Liver (tissue), 9 donors: Measurements from ENCODE around the gene SIRT2. TPM values are rescaled to one million over a fixed set of nuclear protein-coding genes. Genes with fewer than 3 reads are reported as not detected.

Source experiments
- DNase-seq: peaks from one replicate; pipeline ENCODE4 v3.0.0-alpha.2; 2017; ENCODE audit warnings: low spot score
- H3K27ac ChIP-seq, 2 donors: one replicate each; pipeline ENCODE4 v1.7.0; 2013; ENCODE audit warnings: inconsistent platforms in 2 of 2, low read length in 2 of 2, control low read depth in 1 of 2, low read depth in 1 of 2, mild to moderate bottlenecking in 1 of 2
- H3K27me3 ChIP-seq, 4 donors: one replicate each; pipeline versions ENCODE4 v1.6.1 to v1.7.0; 2013; ENCODE audit warnings: low read length in 3 of 4, inconsistent platforms in 1 of 4, mild to moderate bottlenecking in 1 of 4, moderate library complexity in 1 of 4; ENCODE audit not compliant: control insufficient read depth in 4 of 4, insufficient read depth in 4 of 4
- H3K36me3 ChIP-seq, 4 donors: one replicate each; pipeline versions ENCODE4 v1.6.1 to v1.7.0; 2013; ENCODE audit warnings: low read length in 3 of 4, mild to moderate bottlenecking in 3 of 4, low read depth in 1 of 4, moderate library complexity in 1 of 4; ENCODE audit not compliant: control insufficient read depth in 4 of 4, insufficient read depth in 3 of 4
- H3K4me1 ChIP-seq, 4 donors: one replicate each; pipeline versions ENCODE4 v1.6.1 to v1.7.0; 2013; ENCODE audit warnings: low read length in 3 of 4, mild to moderate bottlenecking in 3 of 4, moderate library complexity in 1 of 4; ENCODE audit not compliant: control insufficient read depth in 4 of 4, insufficient read depth in 4 of 4
- H3K4me3 ChIP-seq, 3 donors: one replicate each; pipeline versions ENCODE4 v1.6.1 to v1.7.0; 2013; ENCODE audit warnings: low read length in 3 of 3, control low read depth in 1 of 3, low read depth in 1 of 3, mild to moderate bottlenecking in 1 of 3
- H3K9ac ChIP-seq, 2 donors: one replicate each; pipeline ENCODE4 v1.7.0; 2013; ENCODE audit warnings: low read length in 2 of 2, mild to moderate bottlenecking in 2 of 2, moderate library complexity in 2 of 2, control low read depth in 1 of 2, low read depth in 1 of 2
- H3K9me3 ChIP-seq, 4 donors: one replicate each; pipeline versions ENCODE4 v1.6.1 to v1.7.0; 2013; ENCODE audit warnings: low read length in 3 of 4; ENCODE audit not compliant: control insufficient read depth in 4 of 4
- EGR1 ChIP-seq, 2 donors: IDR thresholded peaks; 2 replicates each; pipeline ENCODE4 v1.6.1; 2016 to 2018; ENCODE audit warnings: antibody characterized with exemption in 2 of 2, low read depth in 2 of 2
- FOXA1 ChIP-seq: IDR thresholded peaks from 2 replicates; pipeline ENCODE4 v1.6.1; 2016; ENCODE audit warnings: antibody characterized with exemption
- FOXA2 ChIP-seq: IDR thresholded peaks from 2 replicates; pipeline ENCODE4 v1.6.1; 2016; ENCODE audit warnings: antibody characterized with exemption
- GABPA ChIP-seq, 2 donors: IDR thresholded peaks in 1 of 2; conservative IDR thresholded peaks in 1 of 2; 2 replicates each; pipeline ENCODE4 v1.6.1; 2016; ENCODE audit warnings: antibody characterized with exemption in 2 of 2, mild to moderate bottlenecking in 1 of 2, moderate library complexity in 1 of 2
- HNF4A ChIP-seq, 2 donors: conservative IDR thresholded peaks; 2 replicates each; pipeline ENCODE4 v1.6.1; 2016; ENCODE audit warnings: antibody characterized with exemption in 2 of 2, mild to moderate bottlenecking in 2 of 2
- HNF4G ChIP-seq: IDR thresholded peaks from 2 replicates; pipeline ENCODE4 v1.6.1; 2016; ENCODE audit warnings: antibody characterized with exemption
- JUND ChIP-seq, 2 donors: IDR thresholded peaks; 2 replicates each; pipeline ENCODE4 v1.6.1; 2016; ENCODE audit warnings: antibody characterized with exemption in 2 of 2
- NR2F2 ChIP-seq: IDR thresholded peaks from 2 replicates; pipeline ENCODE4 v1.6.1; 2016; ENCODE audit warnings: antibody characterized with exemption
- RAD21 ChIP-seq, 2 donors: IDR thresholded peaks; 2 replicates each; pipeline ENCODE4 v1.6.1; 2016; ENCODE audit warnings: antibody characterized with exemption in 2 of 2, mild to moderate bottlenecking in 2 of 2
- RXRA ChIP-seq, 2 donors: IDR thresholded peaks; 2 replicates each; pipeline ENCODE4 v1.6.1; 2017 to 2018; ENCODE audit warnings: antibody characterized with exemption in 2 of 2, mild to moderate bottlenecking in 1 of 2
- SP1 ChIP-seq: IDR thresholded peaks from 2 replicates; pipeline ENCODE4 v1.6.1; 2018; ENCODE audit warnings: antibody characterized with exemption, mild to moderate bottlenecking
- TAF1 ChIP-seq: conservative IDR thresholded peaks from 2 replicates; pipeline ENCODE4 v1.6.1; 2016; ENCODE audit warnings: antibody characterized with exemption, mild to moderate bottlenecking
- YY1 ChIP-seq: IDR thresholded peaks from 2 replicates; pipeline ENCODE4 v1.6.1; 2016; ENCODE audit warnings: antibody characterized with exemption, mild to moderate bottlenecking
- WGBS: extraction: QIAGEN DNeasy Blood & Tissue Kit; methylation state at CpG from one replicate; pipeline ENCODE4 v1.1.7; 2013; 5-methylcytosine and 5-hydroxymethylcytosine counted together
- polyA plus RNA-seq, 2 donors: library from polyadenylated mRNA; stranded (reverse) in 1 of 2; unstranded in 1 of 2; fragments of 200-250 nt in 1 of 2; fragments of >200 nt in 1 of 2; fragmentation: Nextera tagmentation in 1 of 2; extraction: Ambion mirVana in 1 of 2; gene quantifications; one replicate each; pipeline versions ENCODE4 v1.2.1 to v1.2.3, GENCODE V29; 2013 to 2015
- total RNA-seq, 2 donors: library from RNA; depleted of rRNA; stranded (reverse); fragments of >200 nt; gene quantifications; one replicate each; pipeline ENCODE4 v1.2.3, GENCODE V29; 2014
- TF ChIP-seq, protein P1 (sequence below): fragments of 150-350 bp; IDR thresholded peaks from 2 replicates; pipeline ENCODE4 v1.5.1; 2017; ENCODE audit warnings: improper control_type of control experiment, low read depth, low read length; ENCODE audit not compliant: missing input control
- TF ChIP-seq, protein P2 (sequence below): IDR thresholded peaks from 2 replicates; pipeline ENCODE4 v1.6.1; 2016; ENCODE audit warnings: antibody characterized with exemption
- TF ChIP-seq, protein P3 (sequence below): IDR thresholded peaks from 2 replicates; pipeline ENCODE4 v1.6.1; 2016; ENCODE audit warnings: antibody characterized with exemption
- TF ChIP-seq, protein P4 (sequence below): IDR thresholded peaks from 2 replicates; pipeline ENCODE4 v1.6.1; 2016; ENCODE audit warnings: antibody characterized with exemption, mild to moderate bottlenecking
- TF ChIP-seq, protein P5 (sequence below): IDR thresholded peaks from 2 replicates; pipeline ENCODE4 v1.6.1; 2016; ENCODE audit warnings: antibody characterized with exemption
- donor health status: healthy.
- donor health status: healthy.
- donor health status: healthy.
- donor health status: healthy.
- donor health status: healthy.

Gene SIRT2
- total and polyA plus RNA-seq, 4 donors, result 21.8 to 42.2 (median 26.9) TPM

DNA sequence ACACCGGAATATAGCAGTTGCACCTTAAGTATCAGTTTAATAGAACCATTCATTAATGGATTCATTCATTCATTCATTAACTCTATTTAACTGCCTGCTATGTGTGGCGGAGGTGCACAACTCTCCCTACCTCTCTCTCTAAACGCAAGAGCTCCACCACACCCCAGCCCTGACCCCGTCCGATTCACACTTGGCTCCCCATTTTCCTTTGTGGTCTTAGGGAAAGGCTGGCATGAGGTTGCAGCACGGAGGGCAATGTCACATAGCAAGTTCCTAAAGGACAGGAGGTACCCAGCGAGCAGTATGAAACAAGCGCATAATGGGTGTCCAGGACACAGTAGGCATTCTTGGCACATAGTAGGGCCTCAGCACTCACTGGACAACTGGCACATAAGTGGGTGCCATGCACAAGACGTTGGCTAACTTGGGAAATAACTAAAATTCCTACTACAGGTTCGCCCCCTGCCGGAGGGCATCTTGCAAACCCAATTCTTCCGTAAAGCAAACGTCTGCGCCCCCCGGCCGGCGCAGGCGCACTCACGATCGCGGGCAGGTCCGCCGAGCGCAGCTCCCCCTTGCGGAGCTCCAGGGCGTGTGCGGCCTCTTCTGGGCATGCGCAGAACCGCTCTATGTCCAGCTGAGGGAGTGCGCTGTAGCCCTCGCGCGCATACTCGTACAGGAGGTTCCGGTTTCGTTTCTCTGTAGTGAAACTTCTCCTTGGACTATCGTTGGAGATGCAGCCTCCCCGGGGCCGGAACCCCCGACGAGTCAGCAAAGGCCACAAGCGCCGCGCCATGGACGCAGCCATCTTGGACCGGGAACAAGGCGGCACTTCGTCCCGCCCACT, 30.7 kb upstream of the SIRT2 start, which contains the start of gene SARS2:
SARS2 (minus strand) TSS at position 835 of the 847 bp plus-strand sequence; CDS start at position 808, 27 bp downstream.
- Histone ChIP-seq H3K36me3 (peaks cover 5 to 8% (median 6%) of the 10 kb centered on the region in 4 donors), H3K4me3 (peak within 1 kb of the TSS; percentile 77 to 99 (median 94)), H3K4me1 (peaks cover 7 to 25% (median 19%) of the 10 kb centered on the region in 4 donors), H3K9ac (peak within 1 kb of the TSS; percentile 48 to 99), H3K27me3 (no peaks in the 10 kb centered on the region), H3K9me3 (no peaks in the 10 kb centered on the region), H3K27ac (peak within 1 kb of the TSS; percentile 85 to 86)
- TF ChIP-seq, protein P1, sequence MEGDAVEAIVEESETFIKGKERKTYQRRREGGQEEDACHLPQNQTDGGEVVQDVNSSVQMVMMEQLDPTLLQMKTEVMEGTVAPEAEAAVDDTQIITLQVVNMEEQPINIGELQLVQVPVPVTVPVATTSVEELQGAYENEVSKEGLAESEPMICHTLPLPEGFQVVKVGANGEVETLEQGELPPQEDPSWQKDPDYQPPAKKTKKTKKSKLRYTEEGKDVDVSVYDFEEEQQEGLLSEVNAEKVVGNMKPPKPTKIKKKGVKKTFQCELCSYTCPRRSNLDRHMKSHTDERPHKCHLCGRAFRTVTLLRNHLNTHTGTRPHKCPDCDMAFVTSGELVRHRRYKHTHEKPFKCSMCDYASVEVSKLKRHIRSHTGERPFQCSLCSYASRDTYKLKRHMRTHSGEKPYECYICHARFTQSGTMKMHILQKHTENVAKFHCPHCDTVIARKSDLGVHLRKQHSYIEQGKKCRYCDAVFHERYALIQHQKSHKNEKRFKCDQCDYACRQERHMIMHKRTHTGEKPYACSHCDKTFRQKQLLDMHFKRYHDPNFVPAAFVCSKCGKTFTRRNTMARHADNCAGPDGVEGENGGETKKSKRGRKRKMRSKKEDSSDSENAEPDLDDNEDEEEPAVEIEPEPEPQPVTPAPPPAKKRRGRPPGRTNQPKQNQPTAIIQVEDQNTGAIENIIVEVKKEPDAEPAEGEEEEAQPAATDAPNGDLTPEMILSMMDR, result peak; percentile 97
- TF ChIP-seq HNF4G (no peak), SP1 (no peak), RAD21 (IDR thresholded peaks at IDR 0.05) (peak; percentile 87 to 88), RXRA (IDR thresholded peaks at IDR 0.05) (peak in 1 of 2 donors; percentile 42), EGR1 (IDR thresholded peaks at IDR 0.05; ENCODE audit: low read depth in 2 of 2) (no peak), HNF4A (conservative IDR thresholded peaks at IDR 0.05) (peak in 1 of 2 donors; percentile 34), YY1 (peak; percentile 99)
- TF ChIP-seq, protein P2, sequence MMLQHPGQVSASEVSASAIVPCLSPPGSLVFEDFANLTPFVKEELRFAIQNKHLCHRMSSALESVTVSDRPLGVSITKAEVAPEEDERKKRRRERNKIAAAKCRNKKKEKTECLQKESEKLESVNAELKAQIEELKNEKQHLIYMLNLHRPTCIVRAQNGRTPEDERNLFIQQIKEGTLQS, result no peak
- TF ChIP-seq, protein P3, sequence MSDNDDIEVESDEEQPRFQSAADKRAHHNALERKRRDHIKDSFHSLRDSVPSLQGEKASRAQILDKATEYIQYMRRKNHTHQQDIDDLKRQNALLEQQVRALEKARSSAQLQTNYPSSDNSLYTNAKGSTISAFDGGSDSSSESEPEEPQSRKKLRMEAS, result peak; percentile 29
- TF ChIP-seq, protein P4, sequence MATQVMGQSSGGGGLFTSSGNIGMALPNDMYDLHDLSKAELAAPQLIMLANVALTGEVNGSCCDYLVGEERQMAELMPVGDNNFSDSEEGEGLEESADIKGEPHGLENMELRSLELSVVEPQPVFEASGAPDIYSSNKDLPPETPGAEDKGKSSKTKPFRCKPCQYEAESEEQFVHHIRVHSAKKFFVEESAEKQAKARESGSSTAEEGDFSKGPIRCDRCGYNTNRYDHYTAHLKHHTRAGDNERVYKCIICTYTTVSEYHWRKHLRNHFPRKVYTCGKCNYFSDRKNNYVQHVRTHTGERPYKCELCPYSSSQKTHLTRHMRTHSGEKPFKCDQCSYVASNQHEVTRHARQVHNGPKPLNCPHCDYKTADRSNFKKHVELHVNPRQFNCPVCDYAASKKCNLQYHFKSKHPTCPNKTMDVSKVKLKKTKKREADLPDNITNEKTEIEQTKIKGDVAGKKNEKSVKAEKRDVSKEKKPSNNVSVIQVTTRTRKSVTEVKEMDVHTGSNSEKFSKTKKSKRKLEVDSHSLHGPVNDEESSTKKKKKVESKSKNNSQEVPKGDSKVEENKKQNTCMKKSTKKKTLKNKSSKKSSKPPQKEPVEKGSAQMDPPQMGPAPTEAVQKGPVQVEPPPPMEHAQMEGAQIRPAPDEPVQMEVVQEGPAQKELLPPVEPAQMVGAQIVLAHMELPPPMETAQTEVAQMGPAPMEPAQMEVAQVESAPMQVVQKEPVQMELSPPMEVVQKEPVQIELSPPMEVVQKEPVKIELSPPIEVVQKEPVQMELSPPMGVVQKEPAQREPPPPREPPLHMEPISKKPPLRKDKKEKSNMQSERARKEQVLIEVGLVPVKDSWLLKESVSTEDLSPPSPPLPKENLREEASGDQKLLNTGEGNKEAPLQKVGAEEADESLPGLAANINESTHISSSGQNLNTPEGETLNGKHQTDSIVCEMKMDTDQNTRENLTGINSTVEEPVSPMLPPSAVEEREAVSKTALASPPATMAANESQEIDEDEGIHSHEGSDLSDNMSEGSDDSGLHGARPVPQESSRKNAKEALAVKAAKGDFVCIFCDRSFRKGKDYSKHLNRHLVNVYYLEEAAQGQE, result peak; percentile 18
- 3% methylated on average over 49 of the region's 49 CpGs for WGBS
- DNase-seq, result no peak

DNA sequence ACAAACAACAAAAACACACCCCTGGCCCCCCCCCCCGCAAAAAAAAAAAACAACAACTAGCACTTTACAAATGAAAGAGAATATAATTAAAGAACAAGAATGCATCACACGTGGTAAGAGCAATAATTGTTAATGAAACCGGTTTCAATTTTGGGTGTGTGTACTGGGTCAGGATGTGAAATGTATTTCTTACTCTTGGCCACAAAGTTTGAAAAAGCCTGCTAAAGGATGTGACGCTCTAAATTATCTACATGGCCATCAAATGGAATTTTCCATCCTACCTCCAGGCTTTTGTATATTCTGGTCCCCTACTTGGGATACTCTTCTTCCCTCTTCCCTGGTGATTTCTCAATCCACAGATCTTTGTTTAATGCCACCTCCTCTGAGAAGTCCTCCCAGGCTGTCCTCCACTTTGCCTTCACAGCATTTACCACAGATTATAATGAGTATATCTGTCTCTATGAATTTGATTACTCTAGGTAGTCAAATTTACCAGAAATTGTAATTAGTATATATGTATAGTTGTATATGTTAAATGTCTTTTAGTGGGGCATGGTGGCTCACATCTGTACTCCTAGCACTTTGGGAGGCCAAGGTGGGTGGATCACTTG, 29.1 kb upstream of the SIRT2 start:
- Histone ChIP-seq H3K4me1 (peaks cover 4 to 17% (median 13%) of the 10 kb centered on the region in 4 donors), H3K36me3 (peaks cover 6 to 15% (median 8%) of the 10 kb centered on the region in 4 donors), H3K27ac (no peak overlapping the region), H3K9ac (no peak overlapping the region), H3K4me3 (no peak overlapping the region), H3K27me3 (no peaks in the 10 kb centered on the region), H3K9me3 (no peaks in the 10 kb centered on the region)
- WGBS, result 85% methylated on average over 4 of the region's 4 CpGs
- no peak for DNase-seq
- TF ChIP-seq GABPA (IDR thresholded peaks at IDR 0.05 in 1 of 2, conservative IDR thresholded peaks at IDR 0.05 in 1 of 2) (no peak), FOXA2 (no peak), JUND (IDR thresholded peaks at IDR 0.05) (no peak), EGR1 (IDR thresholded peaks at IDR 0.05; ENCODE audit: low read depth in 2 of 2) (no peak), SP1 (no peak), RXRA (IDR thresholded peaks at IDR 0.05) (no peak), TAF1 (no peak), HNF4G (no peak), FOXA1 (no peak), RAD21 (IDR thresholded peaks at IDR 0.05) (no peak), NR2F2 (no peak), HNF4A (conservative IDR thresholded peaks at IDR 0.05) (no peak)
- TF ChIP-seq, protein P3, result no peak
- TF ChIP-seq, protein P1, result no peak
- TF ChIP-seq, protein P2, result no peak
- TF ChIP-seq, protein P5, sequence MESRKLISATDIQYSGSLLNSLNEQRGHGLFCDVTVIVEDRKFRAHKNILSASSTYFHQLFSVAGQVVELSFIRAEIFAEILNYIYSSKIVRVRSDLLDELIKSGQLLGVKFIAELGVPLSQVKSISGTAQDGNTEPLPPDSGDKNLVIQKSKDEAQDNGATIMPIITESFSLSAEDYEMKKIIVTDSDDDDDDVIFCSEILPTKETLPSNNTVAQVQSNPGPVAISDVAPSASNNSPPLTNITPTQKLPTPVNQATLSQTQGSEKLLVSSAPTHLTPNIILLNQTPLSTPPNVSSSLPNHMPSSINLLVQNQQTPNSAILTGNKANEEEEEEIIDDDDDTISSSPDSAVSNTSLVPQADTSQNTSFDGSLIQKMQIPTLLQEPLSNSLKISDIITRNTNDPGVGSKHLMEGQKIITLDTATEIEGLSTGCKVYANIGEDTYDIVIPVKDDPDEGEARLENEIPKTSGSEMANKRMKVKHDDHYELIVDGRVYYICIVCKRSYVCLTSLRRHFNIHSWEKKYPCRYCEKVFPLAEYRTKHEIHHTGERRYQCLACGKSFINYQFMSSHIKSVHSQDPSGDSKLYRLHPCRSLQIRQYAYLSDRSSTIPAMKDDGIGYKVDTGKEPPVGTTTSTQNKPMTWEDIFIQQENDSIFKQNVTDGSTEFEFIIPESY, result no peak
